Panc1 (cell line): ENCODE data around the gene FAM222B. TPM values are rescaled to one million over a fixed set of nuclear protein-coding genes. Genes with fewer than 3 reads are reported as not detected.

ENCODE experiments used
- ATAC-seq: fragments of 200-7000 bp; cut with Tn5 transposase; 2 replicates; pipeline ENCODE4 v1.9.1; 2020; ENCODE audit warnings: mild to moderate bottlenecking, moderate library complexity
- BruUV-seq: library from RNA; stranded (reverse); fragments of 400-500 nt; replicated peaks from 2 replicates; lab custom pipeline; 2021; lab: Mats Ljungman, UMichigan
- CTCF ChIA-PET: fragments of 300-600 bp; sonication (Branson Sonifier 250); formaldehyde crosslinking; loops from one replicate; lab custom pipeline; 2022; ENCODE audit warnings: antibody characterized with exemption; lab: Charles Lee
- POLR2A ChIA-PET: fragments of 300-600 bp; sonication (Branson Sonifier 250); formaldehyde crosslinking; loops from one replicate; lab custom pipeline; 2022; ENCODE audit warnings: antibody characterized with exemption; lab: Charles Lee
- DNase-seq: peaks from one replicate; pipeline ENCODE4 v3.0.0-alpha.2; 2010; ENCODE audit warnings: low read depth, low spot score
- H3K27ac ChIP-seq: 2 replicates; pipeline ENCODE4 v1.5.1; 2011; ENCODE audit warnings: mild to moderate bottlenecking, low read length, inconsistent platforms
- H3K27me3 ChIP-seq: fragments of 200-500 bp; sonication (Bioruptor generic); 2 replicates; pipeline ENCODE4 v1.6.0; 2014; ENCODE audit warnings: low read length, inconsistent platforms; ENCODE audit not compliant: control insufficient read depth, insufficient read depth
- H3K36me3 ChIP-seq: fragments of 200-500 bp; sonication (Bioruptor generic); 2 replicates; pipeline ENCODE4 v1.5.1; 2014; ENCODE audit warnings: inconsistent platforms, mild to moderate bottlenecking, low read length, moderate library complexity; ENCODE audit not compliant: control insufficient read depth, insufficient read depth
- H3K4me1 ChIP-seq: 2 replicates; pipeline ENCODE4 v1.5.1; 2011; ENCODE audit warnings: inconsistent platforms, mild to moderate bottlenecking, low read length, moderate library complexity; ENCODE audit not compliant: control insufficient read depth, insufficient read depth
- H3K4me3 ChIP-seq, 2 experiments: 2 replicates each; pipeline ENCODE4 v1.5.1; 2011 to 2012; ENCODE audit warnings: low read depth in 2 of 2, low read length in 2 of 2, mild to moderate bottlenecking in 2 of 2, inconsistent platforms in 1 of 2, moderate library complexity in 1 of 2
- H3K9me3 ChIP-seq: fragments of 200-500 bp; sonication (Bioruptor generic); 2 replicates; pipeline ENCODE4 v1.5.1; 2014; ENCODE audit warnings: low read depth, mild to moderate bottlenecking, inconsistent platforms, low read length, moderate library complexity; ENCODE audit not compliant: control insufficient read depth, insufficient read depth
- POLR2AphosphoS5 ChIP-seq: IDR thresholded peaks from 2 replicates; pipeline ENCODE4 v1.6.1; 2012; ENCODE audit warnings: mild to moderate bottlenecking, low read depth, low read length, moderate library complexity
- SIN3A ChIP-seq: IDR thresholded peaks from 2 replicates; pipeline ENCODE4 v1.6.1; 2012; ENCODE audit warnings: low read depth, mild to moderate bottlenecking, low read length, moderate library complexity, borderline replicate concordance; ENCODE audit not compliant: insufficient read depth
- TCF7L2 ChIP-seq: IDR thresholded peaks from 2 replicates; pipeline ENCODE4 v1.6.1; 2011; ENCODE audit warnings: mild to moderate bottlenecking, low read depth, low read length, inconsistent platforms
- in situ Hi-C: cut with HindIII; loops from 2 replicates; pipeline ENCODE4 v1.10.0; 2016; ENCODE audit warnings: low sequenced_read_pairs, low pct_unique_long_range_greater_than_20kb
- intact Hi-C: fragments of 100-400 bp; cut with micrococcal nuclease; formaldehyde crosslinking; loops from one replicate; pipeline ENCODE4 v1.10.0; 2022; ENCODE audit not compliant: unreplicated experiment
- total RNA-seq: library from RNA; stranded (reverse); gene quantifications from one replicate; pipeline ENCODE4 v1.2.1, GENCODE V29; 2021; ENCODE audit not compliant: unreplicated experiment
- TF ChIP-seq, protein P1 (sequence below), 2 experiments: IDR thresholded peaks; 2 replicates each; pipeline ENCODE4 v1.6.1; 2011 to 2012; ENCODE audit warnings: low read depth in 2 of 2, control low read depth in 1 of 2, low read length in 1 of 2, mild to moderate bottlenecking in 1 of 2, moderate library complexity in 1 of 2; ENCODE audit not compliant: insufficient read depth in 1 of 2
- TF ChIP-seq, protein P2 (sequence below): fragments of 450-650 bp; IDR thresholded peaks from 2 replicates; pipeline ENCODE4 v1.5.1; 2017; ENCODE audit warnings: mild to moderate bottlenecking

FAM222B gene
- total RNA-seq, 1 experiment from 2014 or later: 38.5 TPM

DNA sequence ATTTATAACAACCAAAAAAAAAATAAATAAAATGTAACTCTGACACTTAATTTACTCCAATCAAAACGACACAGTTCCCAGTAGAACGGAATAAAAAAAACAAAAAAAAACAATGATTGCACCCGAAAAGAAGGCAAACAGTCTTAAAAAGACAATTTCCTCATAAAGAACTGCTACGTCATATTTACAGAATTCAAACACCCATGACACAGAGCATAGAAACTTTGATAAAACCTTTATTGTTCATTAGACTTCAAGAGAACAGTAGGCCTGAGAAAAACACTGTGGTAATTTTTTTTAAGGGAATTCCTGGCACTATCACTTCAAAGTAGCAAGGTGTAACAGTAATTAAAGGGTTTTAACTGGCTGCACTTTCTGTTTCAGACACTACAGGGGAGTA is 26.1 kb downstream of the FAM222B start:
- no peaks in the 10 kb centered on the region for H3K27me3 ChIP-seq
- intact Hi-C loops (no loop called here), in situ Hi-C loops (loop anchor here (10.0 kb wide), 1 partner anchor 52 kb away; no protein-coding TSS in a partner anchor)
- peak overlapping the region; percentile 19; the same call in 1 of the 2 replicates for H3K27ac ChIP-seq
- TSS peak; percentile 20 for BruUV-seq
- TF ChIP-seq SIN3A: no peak
- no peak overlapping the region for H3K4me3 ChIP-seq
- H3K4me1 ChIP-seq: peaks cover 10% of the 10 kb centered on the region
- peaks cover 2% of the 10 kb centered on the region; the same call in 1 of the 2 replicates for H3K36me3 ChIP-seq
- ChIA-PET POLR2A (no interaction called here), CTCF (no interaction called here)
- ATAC-seq: no peak
- no peak for DNase-seq
- H3K9me3 ChIP-seq: no peaks in the 10 kb centered on the region

DNA sequence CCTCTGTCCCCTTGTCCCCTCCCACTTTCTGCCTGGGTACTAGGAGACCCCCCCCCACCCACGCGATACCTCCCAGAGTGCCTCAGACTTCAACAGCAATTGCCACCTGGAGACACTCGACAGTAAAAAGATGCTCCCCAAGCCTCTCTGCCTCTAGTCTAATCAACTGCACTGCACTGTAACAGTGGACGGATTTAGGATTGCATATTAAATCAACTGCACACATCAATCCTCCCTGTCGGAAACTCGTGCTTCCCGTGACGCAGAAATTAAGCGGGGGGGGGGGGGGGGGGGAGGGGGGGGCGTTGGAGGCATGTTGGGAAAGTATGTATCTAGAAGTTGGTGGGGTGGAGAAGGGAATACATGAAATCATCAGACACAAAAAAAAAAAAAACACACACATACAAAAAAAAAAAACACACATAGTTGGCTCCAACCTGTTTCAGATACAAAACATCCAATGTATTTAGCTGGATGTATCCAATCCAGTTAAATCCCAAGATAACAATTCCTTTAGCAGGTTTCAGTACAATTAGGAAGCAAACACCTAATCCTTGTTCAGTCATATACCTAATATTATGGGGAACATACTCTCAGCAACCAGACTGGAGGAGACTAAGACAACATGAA is 29.7 kb downstream of the FAM222B start:
- DNase-seq (peak; percentile 24), ATAC-seq (peak; percentile 21)
- intact Hi-C loops: no loop called here
- BruUV-seq: no TSS peak
- Histone ChIP-seq H3K36me3 (peaks cover 2% of the 10 kb centered on the region; the same call in 1 of the 2 replicates), H3K9me3 (no peaks in the 10 kb centered on the region), H3K4me3 (peak overlapping the region; percentile 58 to 88), H3K27me3 (no peaks in the 10 kb centered on the region), H3K4me1 (peaks cover 39% of the 10 kb centered on the region), H3K27ac (peak overlapping the region; percentile 90)
- in situ Hi-C loops: loop anchor here (10.0 kb wide), 1 partner anchor 48 kb away; no protein-coding TSS in a partner anchor
- POLR2A ChIA-PET: interaction anchor here (0.6 to 1.0 kb wide), 3 partner anchors 29 to 303 kb away, joined by 3 to 12 read pairs (median 5); no protein-coding TSS in a partner anchor
- CTCF ChIA-PET: interaction anchor here (0.8 to 0.9 kb wide), 2 partner anchors 47 to 49 kb away, joined by 5 to 8 read pairs; no protein-coding TSS in a partner anchor
- TF ChIP-seq, protein P1, sequence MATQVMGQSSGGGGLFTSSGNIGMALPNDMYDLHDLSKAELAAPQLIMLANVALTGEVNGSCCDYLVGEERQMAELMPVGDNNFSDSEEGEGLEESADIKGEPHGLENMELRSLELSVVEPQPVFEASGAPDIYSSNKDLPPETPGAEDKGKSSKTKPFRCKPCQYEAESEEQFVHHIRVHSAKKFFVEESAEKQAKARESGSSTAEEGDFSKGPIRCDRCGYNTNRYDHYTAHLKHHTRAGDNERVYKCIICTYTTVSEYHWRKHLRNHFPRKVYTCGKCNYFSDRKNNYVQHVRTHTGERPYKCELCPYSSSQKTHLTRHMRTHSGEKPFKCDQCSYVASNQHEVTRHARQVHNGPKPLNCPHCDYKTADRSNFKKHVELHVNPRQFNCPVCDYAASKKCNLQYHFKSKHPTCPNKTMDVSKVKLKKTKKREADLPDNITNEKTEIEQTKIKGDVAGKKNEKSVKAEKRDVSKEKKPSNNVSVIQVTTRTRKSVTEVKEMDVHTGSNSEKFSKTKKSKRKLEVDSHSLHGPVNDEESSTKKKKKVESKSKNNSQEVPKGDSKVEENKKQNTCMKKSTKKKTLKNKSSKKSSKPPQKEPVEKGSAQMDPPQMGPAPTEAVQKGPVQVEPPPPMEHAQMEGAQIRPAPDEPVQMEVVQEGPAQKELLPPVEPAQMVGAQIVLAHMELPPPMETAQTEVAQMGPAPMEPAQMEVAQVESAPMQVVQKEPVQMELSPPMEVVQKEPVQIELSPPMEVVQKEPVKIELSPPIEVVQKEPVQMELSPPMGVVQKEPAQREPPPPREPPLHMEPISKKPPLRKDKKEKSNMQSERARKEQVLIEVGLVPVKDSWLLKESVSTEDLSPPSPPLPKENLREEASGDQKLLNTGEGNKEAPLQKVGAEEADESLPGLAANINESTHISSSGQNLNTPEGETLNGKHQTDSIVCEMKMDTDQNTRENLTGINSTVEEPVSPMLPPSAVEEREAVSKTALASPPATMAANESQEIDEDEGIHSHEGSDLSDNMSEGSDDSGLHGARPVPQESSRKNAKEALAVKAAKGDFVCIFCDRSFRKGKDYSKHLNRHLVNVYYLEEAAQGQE (IDR thresholded peaks at IDR 0.05; ENCODE audit: insufficient read depth in 1 of 2, low read depth in 2 of 2, low read length in 1 of 2): no peak
- no peak; the same call in 1 of the 2 replicates for TF ChIP-seq SIN3A
- TF ChIP-seq POLR2AphosphoS5: no peak
- TF ChIP-seq, protein P2, sequence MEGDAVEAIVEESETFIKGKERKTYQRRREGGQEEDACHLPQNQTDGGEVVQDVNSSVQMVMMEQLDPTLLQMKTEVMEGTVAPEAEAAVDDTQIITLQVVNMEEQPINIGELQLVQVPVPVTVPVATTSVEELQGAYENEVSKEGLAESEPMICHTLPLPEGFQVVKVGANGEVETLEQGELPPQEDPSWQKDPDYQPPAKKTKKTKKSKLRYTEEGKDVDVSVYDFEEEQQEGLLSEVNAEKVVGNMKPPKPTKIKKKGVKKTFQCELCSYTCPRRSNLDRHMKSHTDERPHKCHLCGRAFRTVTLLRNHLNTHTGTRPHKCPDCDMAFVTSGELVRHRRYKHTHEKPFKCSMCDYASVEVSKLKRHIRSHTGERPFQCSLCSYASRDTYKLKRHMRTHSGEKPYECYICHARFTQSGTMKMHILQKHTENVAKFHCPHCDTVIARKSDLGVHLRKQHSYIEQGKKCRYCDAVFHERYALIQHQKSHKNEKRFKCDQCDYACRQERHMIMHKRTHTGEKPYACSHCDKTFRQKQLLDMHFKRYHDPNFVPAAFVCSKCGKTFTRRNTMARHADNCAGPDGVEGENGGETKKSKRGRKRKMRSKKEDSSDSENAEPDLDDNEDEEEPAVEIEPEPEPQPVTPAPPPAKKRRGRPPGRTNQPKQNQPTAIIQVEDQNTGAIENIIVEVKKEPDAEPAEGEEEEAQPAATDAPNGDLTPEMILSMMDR: no peak
- no peak for TF ChIP-seq TCF7L2
